Bronchial epithelial cell (primary cell): ENCODE results near the gene MYH14. TPM values are rescaled to one million over a fixed set of nuclear protein-coding genes. Genes with fewer than 3 reads are reported as not detected.
A peak's percentile ranks its signal among the peaks of the same experiment; 100 is the strongest.

Source experiments
- DNase-seq: peaks from one replicate; pipeline ENCODE4 v3.0.0-alpha.2; 2010; ENCODE audit warnings: low read depth
- FAIRE-seq: peaks from 2 replicates; lab custom pipeline; 2011; peaks lifted over from hg19 to GRCh38; lab: Jason Lieb, UNC
- H3K27me3 ChIP-seq: 2 replicates; pipeline ENCODE4 v1.5.1; 2011; ENCODE audit warnings: low read length; ENCODE audit not compliant: control insufficient read depth, insufficient read depth
- H3K36me3 ChIP-seq: 2 replicates; pipeline ENCODE4 v1.5.1; 2011; ENCODE audit warnings: low read length; ENCODE audit not compliant: control insufficient read depth, insufficient read depth
- H3K4me3 ChIP-seq: 2 replicates; pipeline ENCODE4 v1.5.1; 2011; ENCODE audit warnings: mild to moderate bottlenecking, low read depth, low read length, control low read depth
- total RNA-seq: library from RNA; depleted of rRNA; stranded (reverse); fragments of >200 nt; gene quantifications from 2 replicates; pipeline ENCODE4 v1.2.1, GENCODE V29; 2014
- TF ChIP-seq, protein P1 (sequence below): IDR thresholded peaks from 2 replicates; pipeline ENCODE4 v1.5.1; 2011; ENCODE audit warnings: mild to moderate bottlenecking, moderate library complexity, low read length, control low read depth, inconsistent platforms; ENCODE audit not compliant: insufficient read depth, severe bottlenecking

The MYH14 gene
- total RNA-seq, 1 donor from 2014 or later: 6.8 TPM

- TF ChIP-seq, protein P1, sequence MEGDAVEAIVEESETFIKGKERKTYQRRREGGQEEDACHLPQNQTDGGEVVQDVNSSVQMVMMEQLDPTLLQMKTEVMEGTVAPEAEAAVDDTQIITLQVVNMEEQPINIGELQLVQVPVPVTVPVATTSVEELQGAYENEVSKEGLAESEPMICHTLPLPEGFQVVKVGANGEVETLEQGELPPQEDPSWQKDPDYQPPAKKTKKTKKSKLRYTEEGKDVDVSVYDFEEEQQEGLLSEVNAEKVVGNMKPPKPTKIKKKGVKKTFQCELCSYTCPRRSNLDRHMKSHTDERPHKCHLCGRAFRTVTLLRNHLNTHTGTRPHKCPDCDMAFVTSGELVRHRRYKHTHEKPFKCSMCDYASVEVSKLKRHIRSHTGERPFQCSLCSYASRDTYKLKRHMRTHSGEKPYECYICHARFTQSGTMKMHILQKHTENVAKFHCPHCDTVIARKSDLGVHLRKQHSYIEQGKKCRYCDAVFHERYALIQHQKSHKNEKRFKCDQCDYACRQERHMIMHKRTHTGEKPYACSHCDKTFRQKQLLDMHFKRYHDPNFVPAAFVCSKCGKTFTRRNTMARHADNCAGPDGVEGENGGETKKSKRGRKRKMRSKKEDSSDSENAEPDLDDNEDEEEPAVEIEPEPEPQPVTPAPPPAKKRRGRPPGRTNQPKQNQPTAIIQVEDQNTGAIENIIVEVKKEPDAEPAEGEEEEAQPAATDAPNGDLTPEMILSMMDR: no peak
- Histone ChIP-seq H3K4me3 (no peak overlapping the region), H3K27me3 (no peaks in the 10 kb centered on the region)
These were observed 7.0 kb upstream of the MYH14 start for GRCh38 chr19:50196322-50196932.

DNA sequence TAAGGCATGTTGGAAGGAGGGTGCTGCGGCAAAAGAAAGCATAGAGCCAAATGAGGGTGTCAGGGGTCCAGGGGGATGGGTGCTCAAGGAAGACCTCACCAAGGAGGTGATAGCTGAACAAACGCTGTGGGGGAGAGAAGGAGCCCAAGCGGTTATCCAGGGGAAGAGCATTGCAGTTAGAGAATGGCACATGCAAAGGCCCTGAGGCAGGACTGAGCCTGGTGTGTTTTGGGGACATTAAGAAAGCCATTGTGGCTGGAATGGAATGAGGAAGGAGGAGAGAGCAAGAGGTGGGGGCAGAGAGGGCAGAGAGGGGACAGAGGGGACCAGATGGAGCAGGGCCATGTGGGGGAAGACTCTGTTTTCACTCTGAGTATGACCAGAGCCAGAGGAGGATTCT lies 6.1 kb upstream of the MYH14 start:
- TF ChIP-seq, protein P1: no peak
- H3K27me3 ChIP-seq: no peaks in the 10 kb centered on the region

More at GRCh38 chr19:50196322-50196932, 7.0 kb upstream of the MYH14 start:
- FAIRE-seq: no peak
- DNase-seq: no peak
- no peaks in the 10 kb centered on the region for H3K36me3 ChIP-seq

GRCh38 chr19:50198431-50199258 lies 4.8 kb upstream of the MYH14 start:
- peak; percentile 50 for FAIRE-seq
- DNase-seq: no peak
- TF ChIP-seq, protein P1: no peak
- Histone ChIP-seq H3K36me3 (no peaks in the 10 kb centered on the region), H3K4me3 (no peak overlapping the region), H3K27me3 (no peaks in the 10 kb centered on the region)

More for the DNA sequence above, 6.1 kb upstream of the MYH14 start:
- DNase-seq (no peak), FAIRE-seq (no peak)
- H3K4me3 ChIP-seq: no peak overlapping the region
- H3K36me3 ChIP-seq: no peaks in the 10 kb centered on the region

DNA sequence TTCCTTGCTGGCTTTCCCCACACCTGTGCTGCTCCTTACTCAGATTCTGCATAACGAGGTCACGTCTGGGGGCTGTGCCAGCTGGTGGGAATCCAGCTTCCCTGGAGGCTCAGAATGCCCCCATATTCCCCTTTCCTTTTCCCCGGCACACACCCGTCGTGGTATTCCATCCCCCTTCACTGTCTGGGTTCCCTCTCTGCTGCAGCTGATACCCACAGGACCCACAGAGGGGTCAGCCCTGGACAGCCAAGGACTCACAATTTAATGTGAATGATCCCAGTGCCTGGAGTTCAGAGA lies 4.2 kb upstream of the MYH14 start:
- Histone ChIP-seq H3K4me3 (no peak overlapping the region), H3K27me3 (no peaks in the 10 kb centered on the region), H3K36me3 (no peaks in the 10 kb centered on the region)
- DNase-seq (no peak), FAIRE-seq (no peak)
- TF ChIP-seq, protein P1: no peak

DNA sequence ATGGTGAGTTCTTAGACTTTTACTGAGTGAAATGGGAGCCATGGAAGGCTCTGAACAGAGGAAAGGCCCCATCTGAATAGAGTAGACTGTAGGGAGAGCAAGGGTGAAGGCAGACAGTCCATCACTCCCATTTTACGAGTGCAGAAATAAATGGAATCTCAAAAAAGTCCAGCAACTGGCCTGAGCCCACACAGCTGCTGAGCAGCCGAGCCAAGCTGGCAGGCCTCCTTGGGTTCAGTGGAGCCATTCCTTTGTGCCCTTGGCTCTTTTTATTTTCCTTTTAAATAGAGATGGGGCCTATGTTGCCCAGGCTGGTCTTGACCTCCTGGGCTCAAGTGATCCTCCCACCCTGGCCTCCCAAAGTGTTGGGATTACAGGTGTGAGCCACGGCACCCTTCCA lies 1.0 kb upstream of the MYH14 start:
- Histone ChIP-seq H3K4me3 (no peak overlapping the region), H3K27me3 (peaks cover 1% of the 10 kb centered on the region), H3K36me3 (no peaks in the 10 kb centered on the region)
- DNase-seq (no peak), FAIRE-seq (no peak)
- TF ChIP-seq, protein P1: no peak
